ENCODE results near the gene CRYGC.

CRYGC gene

GRCh38 chr2:208164951-208165755 lies 35.5 kb upstream of the CRYGC start:
- TF ChIP-seq, protein P1, sequence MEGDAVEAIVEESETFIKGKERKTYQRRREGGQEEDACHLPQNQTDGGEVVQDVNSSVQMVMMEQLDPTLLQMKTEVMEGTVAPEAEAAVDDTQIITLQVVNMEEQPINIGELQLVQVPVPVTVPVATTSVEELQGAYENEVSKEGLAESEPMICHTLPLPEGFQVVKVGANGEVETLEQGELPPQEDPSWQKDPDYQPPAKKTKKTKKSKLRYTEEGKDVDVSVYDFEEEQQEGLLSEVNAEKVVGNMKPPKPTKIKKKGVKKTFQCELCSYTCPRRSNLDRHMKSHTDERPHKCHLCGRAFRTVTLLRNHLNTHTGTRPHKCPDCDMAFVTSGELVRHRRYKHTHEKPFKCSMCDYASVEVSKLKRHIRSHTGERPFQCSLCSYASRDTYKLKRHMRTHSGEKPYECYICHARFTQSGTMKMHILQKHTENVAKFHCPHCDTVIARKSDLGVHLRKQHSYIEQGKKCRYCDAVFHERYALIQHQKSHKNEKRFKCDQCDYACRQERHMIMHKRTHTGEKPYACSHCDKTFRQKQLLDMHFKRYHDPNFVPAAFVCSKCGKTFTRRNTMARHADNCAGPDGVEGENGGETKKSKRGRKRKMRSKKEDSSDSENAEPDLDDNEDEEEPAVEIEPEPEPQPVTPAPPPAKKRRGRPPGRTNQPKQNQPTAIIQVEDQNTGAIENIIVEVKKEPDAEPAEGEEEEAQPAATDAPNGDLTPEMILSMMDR (IDR thresholded peaks at IDR 0.05; ENCODE audit: low read depth, low read length), result no peak
- H3K4me3 ChIP-seq (replicated peaks in 1 of 2; ENCODE audit: low read depth in 2 of 2, low read length in 2 of 2), result no peak overlapping the region
- no peak for DNase-seq (ENCODE audit: low read depth in 2 of 2)

DNA sequence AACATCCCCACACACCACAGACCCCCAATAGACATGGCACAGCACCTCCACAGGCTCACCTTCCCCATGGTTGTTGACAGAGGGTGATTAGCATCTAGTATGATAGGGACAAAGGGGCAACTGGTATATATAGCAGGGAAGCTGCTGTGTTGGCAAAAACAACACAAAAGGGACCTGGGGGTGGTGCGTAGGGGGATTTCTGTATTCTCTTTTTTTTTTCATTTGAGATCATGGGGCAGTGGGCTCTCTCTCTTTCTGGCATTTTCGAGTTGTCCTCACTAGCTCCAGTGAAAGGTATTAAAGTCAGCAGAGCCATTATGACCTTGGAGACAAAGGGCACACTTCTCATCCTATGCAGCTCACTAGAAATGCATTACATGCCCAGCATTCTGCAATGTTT lies 33.9 kb upstream of the CRYGC start, which contains the start of gene CRYGA:
Gene CRYGA (minus strand): TSS at position 101 of the 400 bp plus-strand sequence. CDS start 33 bp downstream, at position 68.
- no peak within 1 kb of the TSS for H3K4me3 ChIP-seq (replicated peaks in 1 of 2; ENCODE audit: low read depth in 2 of 2, low read length in 2 of 2)
- TF ChIP-seq, protein P1 (IDR thresholded peaks at IDR 0.05; ENCODE audit: low read depth, low read length), result no peak

DNA sequence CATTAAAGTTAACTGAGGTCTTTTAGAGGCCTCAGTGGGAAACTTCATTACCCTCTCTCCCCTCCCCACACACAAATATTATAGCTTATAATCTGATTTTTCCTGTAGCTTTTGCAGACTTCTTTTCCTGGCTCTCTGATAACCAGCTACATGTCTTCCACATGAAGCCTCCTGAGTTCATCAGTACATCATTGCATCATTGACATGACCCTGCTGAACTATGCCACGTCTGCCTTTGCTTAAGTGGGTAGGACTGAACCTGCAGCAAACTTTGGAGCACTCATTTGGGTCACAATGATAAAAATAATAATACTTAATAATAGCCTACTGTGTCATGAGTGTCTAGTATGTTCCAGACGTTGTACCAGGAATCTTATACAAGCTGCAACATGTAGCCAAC lies 26.8 kb upstream of the CRYGC start:
- TF ChIP-seq, protein P1 (IDR thresholded peaks at IDR 0.05; ENCODE audit: low read depth, low read length), result no peak
- no peak for DNase-seq (ENCODE audit: low read depth in 2 of 2)
- no peak overlapping the region for H3K4me3 ChIP-seq (replicated peaks in 1 of 2; ENCODE audit: low read depth in 2 of 2, low read length in 2 of 2)

More for the DNA sequence above, 33.9 kb upstream of the CRYGC start, which contains the start of gene CRYGA:
- DNase-seq (ENCODE audit: low read depth in 2 of 2), result no peak

- TF ChIP-seq, protein P1 (IDR thresholded peaks at IDR 0.05; ENCODE audit: low read depth, low read length), result no peak
- H3K4me3 ChIP-seq (replicated peaks in 1 of 2; ENCODE audit: low read depth in 2 of 2, low read length in 2 of 2), result no peak overlapping the region
Measured at GRCh38 chr2:208153156-208153555, 23.5 kb upstream of the CRYGC start.

GRCh38 chr2:208150956-208151355 lies 21.3 kb upstream of the CRYGC start:
- DNase-seq (ENCODE audit: low read depth in 2 of 2), result no peak
- TF ChIP-seq, protein P1 (IDR thresholded peaks at IDR 0.05; ENCODE audit: low read depth, low read length), result no peak

More at GRCh38 chr2:208153156-208153555, 23.5 kb upstream of the CRYGC start:
- no peak for DNase-seq (ENCODE audit: low read depth in 2 of 2)

GRCh38 chr2:208150094-208150493 lies 20.5 kb upstream of the CRYGC start:
- TF ChIP-seq, protein P1 (IDR thresholded peaks at IDR 0.05; ENCODE audit: low read depth, low read length), result no peak
- H3K4me3 ChIP-seq (replicated peaks in 1 of 2; ENCODE audit: low read depth in 2 of 2, low read length in 2 of 2), result no peak overlapping the region
- no peak for DNase-seq (ENCODE audit: low read depth in 2 of 2)

More at GRCh38 chr2:208150956-208151355, 21.3 kb upstream of the CRYGC start:
- H3K4me3 ChIP-seq (replicated peaks in 1 of 2; ENCODE audit: low read depth in 2 of 2, low read length in 2 of 2), result no peak overlapping the region
